GM19043 (cell line): ENCODE data around the gene SCN8A.

ENCODE experiments used
- ATAC-seq: cut with Tn5 transposase; IDR thresholded peaks from one replicate; pipeline ENCODE4 v1.9.1; 2021; ENCODE audit warnings: low read depth; ENCODE audit not compliant: unreplicated experiment

Gene SCN8A

DNA sequence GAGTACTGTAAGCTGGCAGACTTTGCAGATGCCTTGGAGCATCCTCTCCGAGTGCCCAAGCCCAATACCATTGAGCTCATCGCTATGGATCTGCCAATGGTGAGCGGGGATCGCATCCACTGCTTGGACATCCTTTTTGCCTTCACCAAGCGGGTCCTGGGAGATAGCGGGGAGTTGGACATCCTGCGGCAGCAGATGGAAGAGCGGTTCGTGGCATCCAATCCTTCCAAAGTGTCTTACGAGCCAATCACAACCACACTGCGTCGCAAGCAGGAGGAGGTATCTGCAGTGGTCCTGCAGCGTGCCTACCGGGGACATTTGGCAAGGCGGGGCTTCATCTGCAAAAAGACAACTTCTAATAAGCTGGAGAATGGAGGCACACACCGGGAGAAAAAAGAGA is 215.9 kb downstream of the SCN8A start:
- ATAC-seq: no peak

DNA sequence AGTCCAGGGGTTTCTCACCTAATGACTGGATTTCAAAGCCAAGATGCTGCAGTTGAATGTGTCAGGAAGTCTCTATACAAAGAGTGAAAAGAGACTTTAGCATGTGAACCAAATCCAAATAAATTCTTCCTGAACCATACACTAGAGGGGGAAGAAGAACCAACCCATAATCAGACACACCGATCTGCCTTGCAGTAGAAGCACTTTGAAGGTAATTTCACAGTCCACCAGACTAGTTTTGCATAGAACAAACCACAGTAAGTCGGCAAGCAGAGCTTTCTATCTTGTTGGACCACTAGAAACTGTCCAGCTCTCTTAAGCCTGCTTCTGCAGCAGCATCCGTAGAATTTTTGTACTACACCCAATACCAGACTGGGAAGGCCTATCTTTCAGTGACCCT is 218.2 kb downstream of the SCN8A start:
- no peak for ATAC-seq

DNA sequence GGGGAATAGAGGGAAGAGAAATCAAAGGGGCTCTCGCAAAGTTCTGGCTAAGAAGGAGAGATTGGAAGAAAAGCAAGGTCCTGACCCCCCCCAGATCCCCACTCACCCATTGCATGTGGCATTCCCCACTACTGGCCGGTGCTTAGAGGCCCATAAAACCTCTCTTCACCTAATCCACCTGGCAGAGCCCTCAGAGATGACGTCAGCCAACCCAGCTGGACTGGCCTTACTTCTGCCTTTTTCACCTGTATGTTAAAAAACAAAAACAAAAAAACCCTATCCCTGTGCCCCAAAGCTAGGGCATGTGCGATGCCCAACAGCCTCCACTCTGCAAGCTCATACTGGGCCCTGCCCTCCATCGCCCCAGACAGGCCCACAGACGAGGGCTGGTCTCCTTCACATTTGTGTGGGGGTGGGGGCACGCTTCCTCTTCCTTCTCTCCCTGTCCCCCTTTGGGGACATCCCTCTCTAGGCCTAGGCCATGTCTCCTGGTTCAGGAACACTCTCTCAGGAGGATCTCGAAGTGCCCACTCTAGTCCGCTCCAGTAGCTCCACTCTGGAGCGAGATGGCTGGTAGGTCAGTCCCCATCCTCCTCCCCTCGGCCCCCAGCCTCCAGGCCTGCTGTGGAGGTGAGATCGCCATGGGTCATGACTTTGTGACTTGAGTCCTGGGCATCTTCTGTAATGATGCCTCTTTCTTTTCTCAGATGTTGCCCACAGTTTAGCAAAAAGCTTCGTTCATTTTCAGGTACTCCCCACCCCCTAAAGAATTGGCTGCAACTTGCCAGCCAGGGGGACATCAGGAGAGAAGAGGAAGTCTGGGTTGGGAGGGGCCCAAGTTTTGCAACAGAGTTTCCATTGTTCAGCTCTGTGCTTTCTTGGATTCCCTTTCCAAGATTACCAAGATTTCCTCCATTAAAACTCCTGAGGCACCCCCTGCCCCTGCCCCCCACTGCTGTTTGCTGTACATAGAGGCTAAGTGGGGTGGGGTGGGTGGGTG is 220.5 kb downstream of the SCN8A start:
- no peak for ATAC-seq

DNA sequence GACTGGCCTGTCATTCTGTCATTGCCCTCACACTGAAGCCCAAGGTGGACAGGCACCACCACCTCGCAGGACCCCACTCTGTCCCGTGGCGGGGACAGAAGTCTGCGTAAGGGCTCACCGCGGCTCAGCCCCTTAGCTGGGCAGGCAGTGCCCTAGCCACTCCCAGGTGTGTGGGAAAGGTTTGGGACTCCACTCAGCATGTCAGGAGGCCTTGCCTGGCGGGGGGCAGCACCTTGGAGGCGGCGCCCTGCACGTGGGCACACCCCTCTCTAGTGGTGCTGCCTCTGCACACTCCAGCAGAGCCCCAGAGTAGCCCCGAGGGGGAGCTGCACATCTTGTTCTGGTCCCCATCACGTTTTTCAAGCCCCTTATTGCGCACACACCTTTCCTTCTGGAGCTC is 221.8 kb downstream of the SCN8A start:
- no peak for ATAC-seq

DNA sequence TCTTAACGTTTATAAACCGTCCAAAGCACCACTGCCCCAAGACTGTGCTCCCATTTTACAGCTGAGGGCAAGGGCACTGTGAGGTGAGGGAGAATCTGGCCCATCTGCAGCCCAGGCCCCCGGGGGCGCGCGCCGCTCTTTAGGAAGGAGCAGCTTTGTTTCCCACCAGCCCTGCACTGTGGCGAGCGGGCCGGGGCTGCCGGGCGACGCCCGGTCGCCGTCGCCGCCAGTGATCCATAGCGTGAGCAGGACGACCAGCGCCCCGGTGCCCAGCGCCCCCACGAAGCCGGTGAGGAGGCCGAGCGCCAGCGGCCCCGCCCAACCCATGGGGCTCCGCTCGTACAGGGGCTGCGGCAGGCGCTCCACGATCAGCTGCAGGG is 222.9 kb downstream of the SCN8A start:
- no peak for ATAC-seq

DNA sequence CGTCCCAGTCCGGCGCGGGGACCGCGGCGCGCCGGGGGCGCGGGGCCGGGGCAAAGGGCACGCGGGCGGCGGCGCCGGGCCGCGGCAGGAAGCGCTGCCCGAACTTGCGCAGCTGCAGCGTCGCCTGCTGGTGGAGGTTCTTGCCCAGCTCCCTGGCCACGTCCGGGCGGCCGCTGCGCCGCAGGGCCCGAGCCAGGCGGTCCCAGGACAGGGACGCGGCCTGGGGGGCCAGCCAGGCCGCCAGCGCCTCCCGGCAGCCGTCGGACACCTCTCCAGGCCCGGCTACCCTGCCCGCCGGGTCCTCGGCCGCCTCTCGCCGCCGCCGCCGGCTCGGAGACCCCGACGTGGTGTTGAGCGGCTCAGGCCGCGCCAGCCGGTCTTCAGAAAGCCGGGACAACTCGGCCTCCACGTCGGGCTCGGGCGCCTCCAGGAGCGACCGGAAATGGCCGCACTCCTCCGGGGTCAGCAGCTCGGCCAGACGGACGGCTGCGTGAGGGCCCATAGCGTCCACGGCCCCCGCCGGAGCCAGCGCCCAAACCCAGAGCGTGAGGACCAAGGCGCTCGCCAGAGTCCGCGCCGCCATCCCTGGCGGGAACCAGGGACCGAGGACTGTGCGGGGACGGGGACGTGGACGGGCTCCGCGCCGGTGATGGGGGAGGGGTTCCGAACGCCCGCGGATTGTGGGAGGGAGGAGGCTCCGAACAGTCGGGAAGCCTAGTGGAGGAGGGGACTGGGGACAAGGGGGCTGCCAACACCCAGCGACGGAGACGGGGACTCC is 223.5 kb downstream of the SCN8A start:
- ATAC-seq: no peak

DNA sequence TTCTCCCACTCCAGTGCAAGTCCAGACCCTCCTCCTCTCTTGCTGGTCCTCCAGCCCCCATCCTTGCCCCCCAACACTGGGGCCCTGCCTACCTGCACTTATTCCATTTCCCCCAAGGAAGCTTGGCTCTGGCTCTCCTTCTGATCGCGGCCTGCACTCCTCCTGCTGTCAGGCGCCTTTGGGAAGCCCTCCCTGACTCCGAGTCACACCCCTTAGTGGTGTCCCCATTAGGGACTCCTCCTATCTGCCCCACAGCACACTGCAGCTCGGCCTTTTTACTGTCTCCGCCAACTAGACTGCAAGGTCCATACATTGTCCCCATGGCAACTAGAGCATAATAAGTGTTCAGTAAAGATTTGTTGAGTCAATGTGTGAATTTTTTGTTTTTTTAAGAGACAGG is 224.5 kb downstream of the SCN8A start:
- no peak for ATAC-seq

DNA sequence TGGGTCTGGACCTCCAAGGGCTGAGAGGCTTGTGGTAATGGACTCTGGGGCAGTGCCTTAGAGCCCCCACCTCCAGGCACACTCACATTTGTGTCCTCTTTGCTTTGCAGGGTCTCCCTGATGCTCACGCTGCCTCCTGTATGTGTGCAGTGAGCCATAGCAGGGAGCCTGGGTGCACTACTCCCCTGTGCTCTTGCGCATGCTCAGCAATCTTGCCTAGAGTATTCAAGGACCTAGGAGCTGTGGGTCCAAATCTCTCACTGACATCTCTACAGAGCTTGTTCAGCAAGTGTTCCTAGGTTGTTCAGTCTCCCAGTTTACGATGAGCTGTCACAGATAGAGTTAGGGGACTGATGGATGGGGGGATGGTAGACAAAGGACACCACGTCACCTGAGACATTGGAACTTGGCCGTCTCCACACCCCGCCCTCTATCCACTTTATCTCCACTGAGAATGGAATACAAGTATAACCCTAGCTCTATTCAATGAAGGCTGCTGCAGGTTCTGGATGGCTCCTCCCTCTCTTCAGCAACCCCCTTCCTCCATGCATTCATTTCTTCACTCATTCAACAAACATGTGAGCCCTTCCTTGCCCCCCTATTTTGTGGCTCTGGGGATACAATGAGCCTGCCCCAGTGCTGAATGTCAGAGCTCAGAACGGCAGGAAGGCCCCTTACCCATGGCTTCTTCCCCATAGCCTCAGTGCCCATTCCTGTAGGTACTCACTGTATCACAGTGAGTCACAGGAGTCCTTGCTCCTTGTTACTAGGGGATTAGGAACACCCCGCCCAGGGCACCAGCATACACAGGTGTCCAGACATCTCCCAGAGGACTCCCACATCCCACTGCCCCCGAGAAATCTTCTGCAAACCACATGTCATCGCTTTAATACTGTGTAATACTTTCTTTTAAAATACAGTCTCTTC is 226.3 kb downstream of the SCN8A start:
- no peak for ATAC-seq

DNA sequence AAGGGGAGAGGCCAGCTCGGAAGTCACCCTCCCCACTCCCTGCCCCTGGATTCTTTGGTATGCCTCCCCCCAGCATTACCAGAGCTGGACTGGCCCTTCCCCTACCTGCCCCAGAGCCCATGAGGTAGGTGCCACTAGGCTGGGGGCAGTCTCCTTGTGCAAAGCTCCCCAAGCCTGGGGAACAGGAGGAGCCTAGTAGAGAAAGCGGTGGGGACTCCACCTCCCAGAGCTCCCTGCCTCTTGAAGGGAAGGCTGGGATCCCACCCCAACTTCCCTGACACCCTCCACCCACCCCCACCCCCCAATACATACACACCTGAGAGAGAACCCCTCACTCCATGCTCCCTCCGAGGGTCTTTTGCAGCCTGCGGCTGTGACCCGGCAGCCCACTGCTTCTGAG is 227.1 kb downstream of the SCN8A start:
- ATAC-seq: no peak

DNA sequence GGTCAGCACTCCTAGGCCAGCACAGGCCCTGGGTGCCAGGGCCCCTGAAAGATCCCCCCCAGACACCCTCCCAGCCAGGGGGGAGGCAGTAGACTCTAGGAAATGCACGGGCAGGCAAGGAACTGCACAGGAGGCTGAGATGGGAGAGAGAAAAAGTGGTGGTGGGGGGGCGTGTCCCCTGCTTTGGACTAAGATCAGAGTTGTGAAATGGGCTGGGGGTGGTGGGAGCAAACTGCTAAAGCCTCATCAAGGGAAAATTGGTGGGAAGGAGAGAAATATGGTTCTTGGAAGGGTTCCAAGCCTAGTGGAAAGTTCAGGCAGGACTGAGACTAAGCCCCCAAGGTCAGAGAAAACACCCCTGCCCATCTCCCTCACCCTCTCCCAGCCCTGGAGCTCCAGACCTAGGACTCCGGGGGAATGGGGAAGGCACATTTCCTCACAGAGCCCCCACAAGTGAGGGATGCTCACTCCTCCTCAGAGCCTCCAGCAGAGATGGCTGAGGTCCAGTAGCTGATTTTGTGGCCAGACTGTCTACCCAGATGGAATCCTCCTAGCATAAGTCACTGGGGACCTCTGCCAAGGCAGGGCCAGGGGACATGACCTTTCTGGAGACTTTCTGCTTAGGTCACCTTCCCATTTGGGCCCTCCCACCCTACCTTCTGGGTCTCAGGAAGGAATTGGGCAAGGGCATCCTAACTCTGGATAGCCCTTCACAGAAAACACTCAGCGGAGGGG is 227.7 kb downstream of the SCN8A start:
- no peak for ATAC-seq

DNA sequence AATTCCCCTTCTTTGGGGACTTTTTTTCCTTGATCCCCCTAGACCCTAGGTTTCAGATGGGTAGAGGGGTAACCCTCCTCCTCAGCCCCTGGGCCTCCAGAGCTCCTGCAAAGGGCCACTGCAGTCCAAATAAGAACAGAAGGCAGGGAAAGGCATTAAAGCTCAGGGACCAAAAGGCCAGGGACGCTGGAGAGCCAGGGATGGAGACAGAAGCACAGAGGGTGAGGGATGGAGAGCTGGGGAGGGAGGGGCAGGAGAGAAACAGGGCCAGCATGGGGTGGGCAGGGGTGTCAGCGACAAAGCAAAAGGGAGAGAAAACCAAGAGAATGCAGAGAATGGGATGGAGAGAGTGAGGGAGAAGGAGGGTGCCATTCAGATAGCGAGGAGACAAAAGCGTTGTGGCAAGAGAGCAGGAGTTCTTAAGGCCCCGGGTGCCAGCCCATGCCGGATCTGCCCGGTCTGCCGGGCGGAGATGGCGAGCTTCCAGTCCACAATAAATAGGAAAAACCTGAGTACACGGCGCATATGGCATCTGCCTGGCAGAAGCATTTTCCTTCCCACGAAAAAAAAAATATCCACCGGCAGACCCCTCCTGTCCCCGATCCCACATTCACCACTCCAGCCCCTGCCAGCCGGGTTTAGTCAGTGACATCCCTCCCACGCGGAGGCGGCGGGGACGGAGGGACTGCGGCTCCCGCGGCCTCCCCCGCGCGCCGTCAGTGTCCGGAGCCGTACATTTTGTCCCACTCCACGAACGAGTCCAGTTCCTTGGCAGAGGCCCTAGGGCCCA is 228.9 kb downstream of the SCN8A start:
- no peak for ATAC-seq

DNA sequence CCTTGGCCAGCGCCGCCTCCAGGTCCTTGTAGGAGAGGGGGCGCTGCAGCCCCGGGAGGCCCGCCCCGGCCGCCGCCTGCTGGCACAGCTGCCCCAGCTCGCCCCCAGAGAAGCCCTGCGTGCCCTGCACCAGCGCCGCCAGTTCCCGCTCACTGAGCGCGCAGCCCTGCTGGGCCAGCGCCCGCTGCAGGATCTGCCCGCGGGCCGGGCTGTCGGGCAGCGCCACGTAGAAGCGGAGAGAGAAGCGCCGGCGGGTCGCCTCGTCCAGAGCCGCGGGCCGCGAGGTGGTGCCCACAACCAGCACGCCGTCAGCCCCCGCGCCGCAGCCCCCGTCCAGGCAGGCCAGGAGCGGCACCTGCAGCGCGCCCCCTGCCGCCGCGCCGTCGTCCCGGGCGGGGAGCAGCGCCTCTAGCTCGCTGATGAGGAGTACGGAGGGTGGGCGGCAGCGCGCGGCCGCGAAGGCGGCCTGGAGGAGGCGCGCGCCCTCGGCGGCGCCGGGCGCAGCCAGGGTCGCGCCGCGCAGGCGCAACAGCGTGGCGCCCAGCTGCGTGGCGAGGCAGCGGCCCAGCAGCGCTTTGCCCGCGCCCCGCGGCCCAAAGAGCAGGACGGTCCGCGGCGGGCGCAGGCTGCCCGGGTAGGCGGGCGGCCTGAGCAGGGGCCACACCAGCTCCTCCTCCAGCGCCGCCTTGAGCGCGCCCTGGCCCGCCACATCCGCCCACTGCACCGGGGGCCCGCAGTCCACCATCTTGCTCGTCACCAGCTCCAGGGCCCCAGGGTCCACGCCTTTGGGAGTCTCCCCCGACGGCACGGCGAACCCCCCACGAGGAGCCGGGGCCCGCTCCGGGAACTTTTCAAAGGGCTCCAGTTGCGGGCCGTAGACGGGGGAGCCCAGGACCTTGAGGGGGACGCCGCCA is 229.8 kb downstream of the SCN8A start:
- no peak for ATAC-seq

DNA sequence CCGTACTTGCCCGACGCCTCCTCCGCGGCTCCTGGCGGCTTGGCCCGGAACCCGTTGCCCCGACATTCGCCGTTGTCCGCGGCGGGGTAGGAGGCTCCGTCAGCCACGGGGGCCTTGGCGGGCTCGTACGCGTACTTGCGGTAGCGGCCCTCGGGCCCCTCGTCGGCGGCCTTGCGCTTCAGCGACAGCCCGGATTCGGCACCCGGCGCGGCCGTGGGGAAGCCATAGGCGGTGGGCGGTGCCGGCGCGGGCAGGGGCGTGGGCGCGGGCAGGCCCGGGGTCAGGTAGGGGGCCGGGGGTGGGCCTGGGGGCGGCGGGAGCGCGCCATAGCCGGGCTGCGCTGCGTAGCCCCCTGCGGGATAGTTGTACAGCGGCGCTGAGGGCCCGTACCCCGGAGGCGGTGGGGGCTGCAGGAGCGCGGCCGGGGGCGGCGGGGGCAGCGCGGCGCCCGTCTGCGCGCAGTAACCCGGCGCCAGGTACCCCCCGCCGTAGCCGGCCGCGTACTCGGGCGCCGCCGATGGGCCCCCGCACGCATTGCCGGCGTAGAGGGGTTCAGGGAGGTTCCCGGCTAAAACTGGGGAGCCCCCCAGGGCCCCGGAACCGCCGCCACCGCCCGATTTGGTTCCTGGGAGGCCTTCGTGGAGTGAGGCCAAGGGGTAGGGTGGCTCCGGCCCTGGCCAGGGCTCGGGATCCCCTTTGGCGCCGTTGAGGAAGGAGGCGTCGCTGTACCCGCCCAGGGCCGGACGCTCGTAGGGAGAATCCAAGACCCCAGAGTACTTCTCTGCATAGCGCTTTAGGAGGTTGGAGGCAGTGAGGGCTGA is 230.6 kb downstream of the SCN8A start:
- no peak for ATAC-seq

DNA sequence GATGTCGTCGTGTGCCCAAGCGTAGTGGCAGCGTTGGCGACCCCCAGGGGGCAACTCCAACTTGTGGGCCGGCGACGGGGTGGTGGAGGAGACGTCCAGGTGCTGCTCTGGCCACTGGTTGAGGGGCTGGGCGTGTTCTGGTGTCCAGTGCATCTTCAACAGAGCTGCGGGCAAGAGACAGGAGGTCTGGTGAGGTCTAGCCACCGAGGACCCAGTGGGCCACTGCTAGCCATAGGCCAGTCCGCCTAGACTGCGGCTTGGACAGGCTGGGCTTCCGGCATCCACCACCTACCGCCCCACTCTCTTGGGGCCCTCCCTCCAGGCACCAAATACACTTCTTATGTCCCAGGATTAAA is 231.2 kb downstream of the SCN8A start:
- ATAC-seq: no peak

DNA sequence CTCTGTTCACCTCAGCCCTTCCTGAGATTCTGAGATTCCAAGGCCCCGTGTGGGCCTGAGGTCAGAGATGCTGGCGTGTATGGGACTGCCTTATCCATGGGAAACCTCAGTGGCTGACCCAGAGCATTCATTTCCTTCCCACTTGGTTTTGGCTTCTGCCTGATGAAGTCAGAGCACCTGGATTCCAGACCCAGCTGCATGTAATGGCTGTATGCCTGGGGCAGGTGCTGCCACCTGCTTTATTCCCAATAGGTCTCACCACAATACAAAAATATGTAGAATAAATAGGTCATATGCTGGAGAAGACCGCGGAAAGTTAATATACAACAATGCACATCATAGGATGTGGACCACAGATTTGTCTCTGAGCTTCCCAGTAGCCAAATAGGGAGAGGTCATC is 231.9 kb downstream of the SCN8A start:
- no peak for ATAC-seq

DNA sequence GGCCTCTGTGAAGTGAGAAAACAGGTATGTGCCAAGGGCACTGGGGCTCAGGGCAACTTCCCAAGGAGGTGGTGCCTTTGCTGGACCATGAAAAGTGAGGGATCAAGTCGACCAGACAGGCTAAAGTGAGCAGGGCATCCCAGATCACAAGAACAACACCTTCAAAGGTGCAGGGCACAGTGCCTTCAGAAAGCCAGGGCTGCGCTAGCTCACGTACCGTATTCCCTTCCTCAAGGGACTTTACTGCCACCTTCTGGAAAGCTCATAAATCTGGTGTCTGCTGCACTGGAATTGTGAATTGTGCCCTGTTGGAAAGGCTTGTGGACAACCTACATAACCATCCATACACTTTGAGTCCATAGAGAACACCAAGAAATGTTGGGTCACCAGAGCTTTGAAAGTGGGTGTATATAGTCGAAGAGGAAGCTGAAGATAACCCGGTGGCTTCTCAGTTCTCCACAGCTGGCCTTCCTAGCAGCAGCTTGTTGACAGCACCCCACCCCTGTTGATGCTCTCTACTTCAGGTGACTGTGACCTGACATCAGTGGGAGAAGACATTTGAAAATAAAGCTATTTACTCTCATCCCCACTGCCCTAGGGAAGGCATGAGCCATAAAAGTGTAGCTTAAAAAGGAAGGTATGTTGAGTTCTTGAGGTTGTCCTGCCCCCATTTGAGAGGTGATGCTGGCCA is 233.0 kb downstream of the SCN8A start:
- ATAC-seq: no peak

DNA sequence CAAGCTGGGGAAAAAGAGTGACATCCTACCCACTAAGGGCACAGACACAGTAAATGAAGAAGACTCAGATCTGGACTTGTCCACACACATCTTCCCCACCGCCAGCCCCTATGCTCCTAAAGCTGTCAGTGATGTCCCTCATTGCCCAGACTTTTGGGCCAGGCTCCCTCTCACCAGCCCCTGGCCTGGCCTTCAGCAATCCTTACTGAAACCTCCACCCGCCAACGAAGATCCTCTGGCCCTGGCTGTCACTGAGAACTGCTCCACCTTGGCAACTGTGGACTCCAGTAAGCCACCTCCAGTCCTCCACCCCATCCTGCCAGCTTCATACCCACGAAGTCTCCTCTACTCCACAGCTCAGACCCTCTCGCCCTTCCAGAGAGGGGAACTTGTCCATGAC is 234.2 kb downstream of the SCN8A start:
- ATAC-seq: no peak
